Measurements from ENCODE around the gene DTX2.
"Not testable (repeated sequence)": the region's sequence is repeated elsewhere in the genome, so short reads cannot be mapped to it uniquely, and the experiment has no call there.

Gene DTX2

DNA sequence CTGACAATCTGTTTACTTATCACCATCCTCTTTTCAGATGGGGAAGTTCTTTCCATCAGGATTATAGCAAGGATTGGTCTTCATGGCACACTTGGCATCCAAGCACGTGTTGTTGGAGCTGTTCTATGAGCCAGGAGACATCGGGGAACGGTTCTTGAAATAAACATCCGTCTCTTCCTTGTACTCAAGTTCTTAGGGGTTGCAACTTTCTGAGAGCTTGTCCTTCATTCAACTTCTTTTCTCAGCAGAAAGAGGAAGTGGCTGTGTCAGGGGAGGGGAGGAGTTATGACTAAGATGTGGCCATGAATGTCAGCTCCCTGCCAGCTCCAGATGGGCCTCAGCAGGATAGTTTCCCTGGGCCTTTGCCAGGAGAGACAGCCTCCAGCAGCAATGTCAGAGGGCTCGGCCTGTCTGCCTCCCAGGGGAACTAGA, 15.9 kb upstream of the DTX2 start:
- DNase-seq = peak; percentile 35

DNA sequence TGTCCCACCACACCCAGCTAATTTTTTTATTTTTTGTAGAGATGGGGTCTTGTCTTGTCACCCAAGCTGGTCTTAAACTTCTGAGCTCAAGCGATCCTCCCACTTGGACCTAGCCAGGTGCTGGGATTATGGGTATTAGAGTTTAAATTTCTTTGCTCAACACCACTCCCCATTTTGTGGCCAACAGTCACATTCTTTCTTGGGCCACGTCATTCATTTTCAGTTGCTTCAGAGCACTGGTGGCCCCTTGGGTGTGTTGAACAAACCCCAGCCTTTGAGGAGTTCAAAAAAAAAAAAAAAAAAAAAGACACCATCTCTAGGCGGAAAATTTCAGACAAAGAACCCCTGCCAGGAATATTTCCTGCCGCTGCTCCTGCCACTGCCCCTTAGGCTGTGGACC, 4.5 kb upstream of the DTX2 start:
- DNase-seq = not testable (repeated sequence)

DNA sequence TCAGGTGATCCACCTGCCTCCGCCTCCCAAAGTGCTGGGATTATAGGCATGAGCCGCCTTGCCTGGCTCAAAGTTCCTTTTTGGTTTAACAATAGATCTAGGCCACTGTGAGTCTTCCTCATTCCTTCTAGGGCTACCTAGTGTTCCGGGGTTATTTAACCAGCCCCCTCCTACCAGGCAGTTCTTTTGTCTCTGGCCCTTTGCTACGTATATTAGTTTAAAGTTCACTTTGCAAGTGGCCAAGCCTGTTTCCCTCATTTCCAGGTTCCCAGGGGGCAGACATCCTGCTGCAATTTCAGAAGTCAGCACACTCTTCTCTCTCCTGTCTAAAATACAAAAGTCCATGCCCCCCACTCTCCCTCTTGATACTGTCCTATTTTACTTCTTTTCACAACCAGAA, 3.0 kb upstream of the DTX2 start:
- not testable (repeated sequence) for DNase-seq

DNA sequence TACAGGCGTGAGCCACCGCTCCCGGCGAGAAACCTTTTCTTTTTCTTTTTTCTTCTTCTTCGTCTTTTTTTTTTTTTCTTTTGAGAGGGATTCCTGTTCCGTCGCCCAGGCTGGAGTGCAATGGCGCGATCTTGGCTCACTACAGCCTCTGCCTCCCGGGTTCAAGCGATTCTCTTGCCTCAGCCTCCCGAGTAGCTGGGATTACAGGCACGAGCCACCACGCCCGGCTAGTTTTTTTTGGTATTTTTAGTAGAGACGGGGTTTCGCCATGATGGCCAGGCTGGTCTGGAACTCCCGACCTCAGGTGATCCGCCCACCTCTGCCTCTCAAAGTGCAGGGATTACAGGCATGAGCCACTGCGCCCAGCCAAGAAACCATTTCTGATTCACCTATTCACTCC, 742 bp upstream of the DTX2 start:
- DNase-seq = not testable (repeated sequence)

DNA sequence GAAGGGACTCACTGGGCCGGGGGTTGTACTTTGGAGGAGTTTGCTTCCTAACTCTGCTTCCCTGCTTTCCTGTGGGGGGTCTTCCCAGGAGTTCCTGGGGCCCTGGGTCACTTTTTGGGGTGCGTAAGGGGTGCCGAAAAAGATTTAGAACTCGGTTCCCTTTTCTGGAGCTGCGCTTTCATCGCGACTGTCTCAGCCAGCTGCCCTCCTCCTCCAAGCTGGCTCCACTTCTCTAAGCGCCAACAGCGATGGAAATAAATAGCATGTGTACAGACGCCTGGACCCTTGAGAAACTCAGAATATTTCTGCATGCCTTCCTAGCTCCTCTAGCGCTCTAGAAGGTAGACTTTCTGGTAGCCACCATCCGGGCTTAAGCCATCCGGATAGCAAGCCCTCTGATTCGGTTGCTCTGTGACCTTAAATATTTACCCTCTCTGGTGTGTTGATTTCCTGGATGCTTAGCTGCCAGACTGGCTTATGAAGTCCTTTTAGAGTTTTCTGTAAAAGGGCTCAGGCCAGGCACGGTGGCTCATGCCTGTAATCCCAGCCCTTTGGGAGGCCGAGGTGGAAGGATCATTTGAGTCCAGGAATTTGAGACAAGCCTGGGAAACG, 868 bp downstream of the DTX2 start:
- not testable (repeated sequence) for DNase-seq

DNA sequence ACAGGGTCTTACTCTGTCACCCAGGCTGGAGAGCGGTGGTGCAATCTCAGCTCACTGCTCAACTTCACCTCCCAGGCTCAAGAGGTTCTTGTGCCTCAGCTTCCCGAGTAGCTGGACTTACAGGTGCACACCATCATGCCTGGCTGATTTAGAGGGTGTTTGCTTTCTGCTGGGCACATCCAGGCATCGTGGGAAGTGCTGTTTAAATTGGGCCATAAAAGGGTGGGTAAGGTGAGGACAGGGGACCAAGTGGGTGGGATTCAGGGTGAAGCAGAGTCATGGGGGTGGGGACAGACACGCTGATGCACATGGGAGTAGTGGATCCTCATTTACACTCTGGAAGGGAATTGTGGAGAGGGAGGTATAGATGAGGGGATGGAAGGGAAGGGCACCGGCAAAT, 3.5 kb downstream of the DTX2 start:
- DNase-seq = not testable (repeated sequence)

DNA sequence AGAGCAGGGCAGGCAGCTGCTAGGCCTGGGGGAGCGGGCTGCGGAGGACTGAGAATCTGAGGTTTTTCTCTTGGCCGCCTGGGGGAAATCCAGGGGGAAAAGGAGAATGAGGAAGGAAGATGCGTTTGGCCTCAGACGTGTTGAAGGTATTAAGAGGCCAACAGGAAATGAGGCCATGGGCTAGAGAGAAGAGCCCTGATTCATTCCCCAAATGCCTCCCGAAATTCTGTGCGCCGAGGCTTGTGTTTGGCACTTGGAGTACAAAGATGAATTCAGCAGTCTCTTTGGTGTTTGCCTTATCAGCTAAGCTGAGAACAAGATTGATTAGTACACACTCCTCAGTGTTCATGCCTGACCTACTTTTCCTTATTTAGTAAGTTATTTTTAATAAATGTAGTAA, 4.4 kb downstream of the DTX2 start:
- not testable (repeated sequence) for DNase-seq

DNA sequence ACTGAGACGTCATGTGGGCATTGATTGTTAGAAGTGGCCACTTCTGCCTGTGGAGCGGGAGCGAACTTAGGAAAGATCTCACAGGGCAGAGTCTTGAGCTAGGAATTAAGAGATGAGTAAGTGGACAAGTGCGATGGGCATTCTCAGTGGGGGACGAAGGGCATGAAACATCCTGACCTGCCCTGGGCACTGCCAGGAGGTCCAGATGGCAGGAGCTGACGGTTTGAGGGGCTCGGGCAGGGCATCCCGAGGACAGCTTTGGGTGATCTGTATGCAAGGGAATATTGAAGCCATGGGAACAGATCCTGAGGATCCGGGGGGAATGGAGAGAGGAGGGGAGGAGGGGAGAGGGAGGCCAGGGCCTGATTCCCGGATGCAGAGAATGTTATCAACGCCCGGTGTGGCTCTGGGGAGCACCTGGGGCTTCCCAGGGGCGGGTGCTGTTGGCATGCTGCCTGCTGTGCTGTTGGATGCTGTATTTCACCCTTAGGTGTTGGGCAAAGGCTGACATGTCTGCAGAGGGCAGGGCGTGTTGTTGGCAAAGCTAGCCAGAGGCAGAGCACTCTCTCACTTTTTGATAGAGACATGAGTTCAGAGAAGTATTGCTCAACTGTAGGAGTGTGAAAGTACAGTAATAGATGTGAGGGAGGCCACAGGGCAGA, 6.4 kb downstream of the DTX2 start:
- DNase-seq = not testable (repeated sequence)

DNA sequence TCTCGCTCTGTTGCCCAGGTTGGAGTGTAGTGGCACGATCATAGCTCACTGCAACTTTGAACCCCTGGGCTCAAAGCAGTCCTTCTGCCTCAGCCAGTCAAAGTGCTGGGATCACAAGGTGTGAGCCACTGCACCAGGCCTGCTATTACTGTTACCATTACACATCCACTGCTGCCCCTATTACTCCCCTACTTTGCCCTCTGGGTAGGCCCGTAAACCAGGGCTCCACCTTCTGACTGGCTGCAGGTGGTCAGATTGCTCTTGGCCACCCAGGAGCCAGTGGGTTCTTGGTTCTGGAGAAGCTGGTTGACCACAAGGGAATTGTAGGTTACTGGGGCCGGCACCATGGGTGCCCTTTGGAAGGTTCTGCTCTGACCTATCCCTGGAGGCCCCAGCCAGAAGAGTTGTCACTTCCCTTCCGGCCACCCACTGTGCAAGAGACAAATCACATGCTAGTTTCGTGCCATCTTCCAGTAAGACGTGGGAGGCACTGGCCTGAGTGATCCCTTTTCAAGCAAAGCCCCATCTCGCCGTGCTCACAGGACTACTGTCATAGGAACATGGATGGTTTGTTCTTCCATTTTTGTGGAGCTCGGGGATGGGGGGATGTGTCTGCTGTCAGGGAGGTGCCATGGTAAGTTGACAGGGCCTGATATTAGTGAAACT, 10.2 kb downstream of the DTX2 start:
- DNase-seq = not testable (repeated sequence)

DNA sequence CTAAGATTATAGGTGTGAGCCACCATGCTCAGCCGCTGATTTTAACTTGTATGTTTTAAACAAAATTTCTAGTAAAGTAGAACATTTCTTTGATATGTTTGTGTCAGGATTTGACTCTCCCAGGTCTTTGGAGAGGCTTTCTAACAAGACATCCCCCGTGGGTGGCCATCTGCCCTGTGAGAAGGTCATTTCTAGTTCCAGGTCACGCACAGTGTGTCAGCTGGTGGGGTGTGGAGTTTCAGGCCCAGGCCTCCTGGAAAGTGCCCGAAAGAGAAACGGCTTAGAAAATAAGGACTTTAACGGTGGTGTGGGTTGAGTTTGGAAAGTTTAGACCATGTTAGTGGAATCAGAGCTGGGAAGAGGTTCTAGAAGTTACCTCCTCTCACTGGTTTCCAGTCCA, 11.6 kb downstream of the DTX2 start:
- DNase-seq = not testable (repeated sequence)

DNA sequence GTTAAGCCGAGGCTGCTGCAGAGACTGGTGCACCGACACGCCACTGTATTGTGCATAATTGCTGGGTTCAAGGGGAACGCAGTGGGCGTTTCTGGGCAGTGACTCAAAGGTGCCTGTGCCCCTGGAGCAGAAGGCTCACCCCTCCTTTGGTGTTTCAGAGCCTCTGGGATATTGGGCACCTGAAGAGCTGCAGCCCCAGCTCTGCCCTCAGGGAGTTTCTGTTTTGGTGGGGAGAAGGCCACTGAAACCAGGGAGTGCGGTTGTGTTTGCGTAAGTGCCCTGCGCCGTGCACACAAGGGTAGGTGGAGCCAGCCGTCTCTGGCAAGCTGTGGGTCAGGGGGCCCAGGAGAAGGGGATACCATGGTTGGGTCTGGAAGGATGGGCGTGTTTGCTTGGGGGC, 14.8 kb downstream of the DTX2 start:
- not testable (repeated sequence) for DNase-seq

DNA sequence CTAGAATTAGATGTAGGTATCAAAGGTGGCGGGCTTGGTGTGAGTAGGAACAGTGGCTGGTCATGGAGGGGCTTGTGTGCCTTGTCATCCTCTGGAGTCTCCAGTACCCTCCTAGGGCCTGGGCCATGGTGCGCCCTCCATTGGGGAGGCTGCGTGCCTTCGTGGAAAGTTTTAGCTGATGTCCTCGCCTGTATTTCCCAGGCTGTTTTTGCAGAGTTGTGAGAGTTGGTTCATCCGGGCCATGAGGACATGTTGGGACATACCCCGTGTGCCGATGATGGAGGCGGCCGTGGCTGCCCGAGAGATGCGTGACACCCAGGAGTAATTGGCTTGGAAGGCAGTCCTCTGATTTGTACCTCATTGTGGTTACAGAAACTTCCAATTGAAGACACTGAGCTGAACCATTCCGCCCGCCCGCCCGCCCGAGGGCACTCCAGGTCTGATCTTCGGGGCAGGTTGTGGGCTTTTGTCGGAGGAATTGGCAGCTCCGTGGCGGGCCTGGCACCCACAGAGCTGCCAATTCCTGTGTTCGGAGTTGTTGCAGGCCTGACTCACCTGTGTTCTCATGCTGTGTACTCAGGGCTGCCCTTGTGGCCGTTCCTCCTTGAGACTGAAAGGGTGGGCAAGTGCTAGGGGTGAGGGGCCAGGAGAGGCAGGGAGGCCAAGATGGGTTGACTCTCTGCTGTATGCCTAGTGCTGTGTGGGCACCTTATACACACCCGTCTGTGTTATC, 15.4 kb downstream of the DTX2 start:
- not testable (repeated sequence) for DNase-seq

DNA sequence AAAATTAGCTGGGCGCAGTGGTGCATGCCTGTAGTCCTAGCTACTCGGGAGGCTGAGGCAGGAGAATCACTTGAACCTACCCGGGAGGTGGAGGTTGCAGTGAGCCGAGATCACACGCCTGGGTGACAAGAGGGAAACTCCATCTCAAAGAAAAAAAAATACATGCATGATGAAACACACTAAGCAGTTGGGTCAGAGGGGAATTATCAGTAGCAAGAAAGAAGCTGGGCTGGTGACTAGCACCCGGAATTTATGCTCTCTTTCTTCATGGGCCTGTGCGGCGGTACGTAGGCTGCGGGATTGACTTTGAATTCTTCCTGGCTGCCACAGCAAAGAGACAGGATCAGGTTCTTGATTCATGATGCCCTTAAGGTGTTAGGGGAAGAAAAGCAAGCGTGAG, 18.1 kb downstream of the DTX2 start:
- not testable (repeated sequence) for DNase-seq

DNA sequence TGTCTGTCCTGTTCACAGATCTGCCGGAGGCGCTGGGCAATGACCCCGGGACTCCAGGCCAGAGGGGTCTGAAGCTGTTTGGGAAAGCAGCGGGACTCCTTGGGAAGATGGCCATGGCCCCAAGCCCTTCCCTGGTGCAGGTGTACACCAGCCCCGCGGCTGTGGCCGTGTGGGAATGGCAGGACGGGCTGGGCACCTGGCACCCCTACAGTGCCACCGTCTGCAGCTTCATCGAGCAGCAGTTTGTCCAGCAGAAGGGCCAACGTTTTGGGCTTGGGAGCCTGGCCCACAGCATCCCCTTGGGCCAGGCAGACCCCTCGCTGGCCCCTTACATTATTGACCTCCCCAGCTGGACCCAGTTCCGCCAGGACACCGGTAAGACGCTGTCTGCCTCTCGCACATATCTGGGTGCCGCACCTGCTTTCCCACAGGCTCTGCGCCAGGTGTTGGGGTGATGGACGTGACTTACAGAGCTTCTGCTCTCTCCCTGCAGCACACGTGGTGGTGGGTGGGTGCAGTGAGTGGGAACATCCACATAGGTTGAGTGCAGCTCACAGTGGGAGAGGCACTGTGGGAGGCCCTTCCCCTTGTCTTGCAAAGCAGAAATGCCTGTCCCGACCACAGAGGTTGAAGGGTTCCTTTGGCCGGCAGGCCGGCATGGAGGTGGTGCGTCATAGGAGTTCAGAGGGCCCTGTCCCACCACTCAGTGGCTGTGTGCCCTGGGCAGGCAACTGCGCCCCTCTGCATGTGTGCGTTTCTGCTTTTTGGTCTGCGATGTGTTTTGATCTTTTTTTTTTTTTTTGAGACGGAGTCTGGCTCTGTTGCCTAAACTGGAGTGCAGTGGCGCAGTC, 19.1 kb downstream of the DTX2 start:
- DNase-seq = not testable (repeated sequence)

DNA sequence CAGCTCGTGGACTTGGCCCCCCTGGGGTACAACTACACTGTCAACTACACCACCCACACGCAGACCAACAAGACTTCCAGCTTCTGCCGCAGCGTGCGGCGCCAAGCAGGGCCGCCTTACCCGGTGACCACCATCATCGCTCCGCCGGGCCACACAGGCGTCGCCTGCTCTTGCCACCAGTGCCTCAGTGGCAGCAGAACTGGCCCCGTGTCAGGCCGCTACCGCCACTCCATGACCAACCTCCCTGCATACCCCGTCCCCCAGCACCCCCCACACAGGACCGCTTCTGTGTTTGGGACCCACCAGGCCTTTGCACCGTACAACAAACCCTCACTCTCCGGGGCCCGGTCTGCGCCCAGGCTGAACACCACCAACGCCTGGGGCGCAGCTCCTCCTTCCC, 21.2 kb downstream of the DTX2 start:
- not testable (repeated sequence) for DNase-seq

DNA sequence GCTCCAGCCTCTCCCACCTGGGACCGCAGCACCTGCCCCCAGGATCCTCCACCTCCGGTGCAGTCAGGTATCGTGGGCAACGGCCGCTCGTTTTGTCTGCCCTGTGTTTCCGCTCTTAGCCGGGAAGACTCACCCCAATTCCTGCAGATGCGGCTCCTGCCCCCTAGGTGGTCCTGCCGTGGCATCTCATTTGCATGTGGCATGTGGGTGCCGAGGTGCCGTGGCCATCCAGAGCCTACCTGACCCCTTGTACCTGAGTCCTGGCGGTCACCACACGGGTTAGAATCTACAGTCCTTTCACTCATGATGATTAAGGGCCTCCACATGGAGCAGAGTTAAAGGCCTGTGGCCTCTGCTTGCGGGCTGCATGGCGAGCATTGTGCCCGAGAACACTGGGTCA, 21.6 kb downstream of the DTX2 start:
- not testable (repeated sequence) for DNase-seq

DNA sequence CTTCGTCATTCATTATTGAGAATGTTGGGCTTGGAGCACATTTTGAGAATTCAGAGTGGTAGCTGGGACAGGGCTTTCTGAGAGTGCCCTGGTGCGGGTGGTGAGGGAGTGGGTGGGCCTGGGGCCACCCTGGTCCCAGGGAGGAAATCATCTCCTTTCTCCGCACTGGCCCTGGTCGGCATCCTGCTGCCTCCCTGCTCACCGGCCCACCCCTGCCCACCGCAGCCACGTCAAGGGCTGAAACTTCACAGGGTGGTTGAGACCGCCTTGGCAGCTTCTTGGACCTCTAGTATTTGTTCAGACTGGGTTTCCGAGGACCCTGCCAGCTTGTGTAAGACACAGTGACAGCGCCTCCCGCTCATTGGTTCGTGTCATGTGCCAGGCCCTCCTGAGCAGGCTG, 22.9 kb downstream of the DTX2 start:
- DNase-seq = not testable (repeated sequence)

DNA sequence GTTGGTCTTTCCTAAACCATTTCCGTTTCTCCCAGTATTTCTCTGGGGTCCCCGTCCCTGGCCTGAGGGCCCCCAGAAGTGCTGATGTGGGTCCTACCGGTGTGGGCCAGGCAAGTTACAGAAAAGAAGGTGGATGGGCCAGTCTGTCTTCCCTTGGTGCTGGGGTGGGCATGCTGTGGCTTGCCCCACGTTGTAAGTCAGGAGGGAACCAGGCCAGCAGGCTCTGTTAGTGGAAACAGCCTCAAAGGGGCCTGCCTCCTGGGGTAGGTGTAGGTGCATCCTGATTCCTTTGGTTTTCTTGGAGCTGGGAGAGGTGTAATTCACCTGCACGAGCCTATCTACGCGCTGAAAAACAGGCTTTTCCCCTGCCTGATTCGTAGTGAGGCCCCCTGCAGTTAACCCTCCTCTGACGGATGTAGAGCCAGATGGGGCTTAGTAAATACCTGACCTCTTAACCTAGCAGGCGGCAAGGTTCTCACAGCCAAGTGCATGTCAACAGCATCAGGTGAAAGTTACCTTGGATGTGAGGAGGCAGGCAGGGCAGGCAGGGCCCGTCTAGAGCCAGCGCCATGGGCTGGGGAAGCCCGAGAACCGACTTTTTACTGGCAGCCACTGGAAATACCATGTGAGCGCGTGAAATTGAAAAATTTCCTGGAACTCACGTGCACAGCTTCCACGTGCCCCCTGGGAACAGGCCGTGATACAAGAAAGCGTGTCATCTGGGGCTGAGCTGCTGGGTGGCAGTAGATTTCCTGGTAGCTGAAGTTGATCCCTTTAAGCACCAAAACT, 24.5 kb downstream of the DTX2 start:
- DNase-seq = not testable (repeated sequence)

DNA sequence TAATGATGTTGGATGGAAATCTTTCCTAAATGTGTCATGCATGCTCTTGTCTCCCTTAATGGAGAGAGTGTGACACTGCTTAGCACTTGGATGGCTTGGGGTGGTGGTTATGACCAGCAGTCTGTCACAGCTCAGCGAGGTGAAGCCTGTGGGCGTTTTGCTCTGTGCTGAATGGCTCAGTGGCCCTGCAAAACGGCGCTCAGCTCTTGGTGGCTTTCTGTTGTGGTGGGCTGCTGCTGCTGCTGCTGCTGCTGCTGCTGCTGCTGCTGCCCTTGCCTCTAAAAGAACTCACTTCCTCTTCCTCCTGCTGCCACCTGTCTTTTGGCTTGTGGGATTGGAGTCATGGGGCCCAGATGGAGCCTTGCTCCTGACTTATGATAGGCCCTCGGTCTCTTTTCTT, 25.1 kb downstream of the DTX2 start:
- DNase-seq = not testable (repeated sequence)

DNA sequence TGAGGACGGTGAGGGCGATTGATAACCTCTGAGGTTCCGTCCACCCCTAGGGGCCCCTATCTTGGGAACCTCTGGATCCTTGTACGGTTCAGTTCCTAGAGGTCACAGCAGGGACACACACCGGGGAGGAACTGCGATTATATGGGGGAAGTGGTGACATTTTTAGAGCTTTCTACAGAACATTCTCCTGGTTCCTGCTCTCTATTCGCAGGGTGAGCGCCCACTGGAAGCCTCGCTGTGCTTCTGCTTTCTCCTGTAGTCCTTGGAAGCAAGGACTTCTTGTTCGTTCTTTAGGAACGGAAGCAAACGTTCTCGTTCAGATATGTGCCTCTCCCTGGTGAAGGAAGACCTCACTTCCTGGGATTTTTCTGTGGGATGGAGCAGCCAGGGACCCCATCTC, 26.5 kb downstream of the DTX2 start:
- not testable (repeated sequence) for DNase-seq

DNA sequence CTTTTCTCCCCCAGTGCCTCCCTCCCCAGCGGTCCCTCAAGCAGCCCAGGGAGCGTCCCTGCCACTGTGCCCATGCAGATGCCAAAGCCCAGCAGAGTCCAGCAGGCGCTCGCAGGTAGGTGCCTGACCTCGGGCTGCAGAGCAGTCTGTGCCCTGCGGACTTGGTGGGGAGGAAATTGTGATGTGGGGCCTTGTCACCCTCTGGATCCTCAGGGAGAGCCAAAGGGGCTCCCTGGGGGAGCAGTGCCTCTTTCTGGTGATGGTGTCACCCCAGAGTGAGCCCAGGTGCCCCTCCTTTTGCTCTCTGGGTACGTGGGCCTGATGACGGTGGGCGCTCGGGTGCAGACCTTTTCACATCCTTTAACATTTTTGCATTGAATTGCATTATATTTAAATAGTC, 30.6 kb downstream of the DTX2 start:
- DNase-seq = not testable (repeated sequence)

DNA sequence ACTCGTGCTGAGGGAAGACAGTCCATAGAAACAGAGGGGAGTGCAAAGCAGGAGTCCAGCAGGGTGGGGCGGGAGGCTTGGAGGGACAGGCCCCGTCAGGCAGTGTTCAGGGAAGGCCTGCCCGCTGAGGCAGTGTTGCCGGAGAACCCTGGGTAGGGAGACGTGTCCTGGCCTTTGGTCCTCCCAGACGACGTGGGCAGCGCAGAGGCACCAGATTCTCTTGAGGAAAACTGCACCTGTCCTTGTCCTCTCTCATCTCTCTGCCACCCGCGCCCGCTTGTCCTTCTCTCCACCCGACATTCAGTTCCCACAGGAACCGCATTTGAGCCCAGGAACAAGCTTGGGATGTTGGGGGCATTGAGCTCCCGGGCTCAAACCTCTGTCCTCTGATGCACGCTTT, 34.2 kb downstream of the DTX2 start:
- not testable (repeated sequence) for DNase-seq
